T47D (cell line): ENCODE results near the gene PARVA.

Experiments used
- DNase-seq, 2 experiments: peaks; one replicate each; pipeline versions ENCODE4 v3.0.0 to v3.0.0-alpha.2; 2011 to 2012; ENCODE audit warnings: low read depth in 1 of 2, low spot score in 1 of 2
- JUND ChIP-seq: IDR thresholded peaks from 2 replicates; pipeline ENCODE4 v1.6.1; 2012; ENCODE audit warnings: low read depth
- in situ Hi-C: cut with HindIII; loops from 2 replicates; pipeline ENCODE4 v1.10.0; 2016; ENCODE audit warnings: low sequenced_read_pairs, low pct_unique_long_range_greater_than_20kb

PARVA gene

GRCh38 chr11:12399355-12399754 is 22.0 kb downstream of the PARVA start:
- TF ChIP-seq JUND: no peak
- in situ Hi-C loops: no loop called here

DNA sequence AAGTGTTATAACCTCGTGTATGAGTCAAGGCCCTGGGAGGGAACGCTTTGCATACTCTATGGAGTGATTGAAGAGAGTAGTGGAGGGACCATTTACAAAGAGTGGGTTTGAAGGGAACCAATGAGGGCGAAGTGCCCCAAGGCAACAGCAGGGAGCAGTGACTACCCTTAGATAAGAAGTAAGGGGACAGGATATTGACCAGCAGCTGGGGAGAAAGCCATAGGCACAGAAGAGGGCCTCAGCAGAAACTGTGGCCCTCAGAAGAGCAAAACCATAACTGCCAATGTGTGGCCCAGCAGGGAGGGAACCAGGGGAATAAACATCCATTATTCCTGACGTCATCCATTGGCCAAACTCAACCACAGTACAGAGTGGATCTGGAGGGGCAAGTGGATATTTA is 24.7 kb downstream of the PARVA start:
- DNase-seq: no peak
- in situ Hi-C loops: no loop called here
- TF ChIP-seq JUND: no peak

More at GRCh38 chr11:12399355-12399754, 22.0 kb downstream of the PARVA start:
- DNase-seq: no peak

GRCh38 chr11:12402691-12403120 is 25.3 kb downstream of the PARVA start:
- TF ChIP-seq JUND: no peak
- in situ Hi-C loops: no loop called here
- no peak for DNase-seq

DNA sequence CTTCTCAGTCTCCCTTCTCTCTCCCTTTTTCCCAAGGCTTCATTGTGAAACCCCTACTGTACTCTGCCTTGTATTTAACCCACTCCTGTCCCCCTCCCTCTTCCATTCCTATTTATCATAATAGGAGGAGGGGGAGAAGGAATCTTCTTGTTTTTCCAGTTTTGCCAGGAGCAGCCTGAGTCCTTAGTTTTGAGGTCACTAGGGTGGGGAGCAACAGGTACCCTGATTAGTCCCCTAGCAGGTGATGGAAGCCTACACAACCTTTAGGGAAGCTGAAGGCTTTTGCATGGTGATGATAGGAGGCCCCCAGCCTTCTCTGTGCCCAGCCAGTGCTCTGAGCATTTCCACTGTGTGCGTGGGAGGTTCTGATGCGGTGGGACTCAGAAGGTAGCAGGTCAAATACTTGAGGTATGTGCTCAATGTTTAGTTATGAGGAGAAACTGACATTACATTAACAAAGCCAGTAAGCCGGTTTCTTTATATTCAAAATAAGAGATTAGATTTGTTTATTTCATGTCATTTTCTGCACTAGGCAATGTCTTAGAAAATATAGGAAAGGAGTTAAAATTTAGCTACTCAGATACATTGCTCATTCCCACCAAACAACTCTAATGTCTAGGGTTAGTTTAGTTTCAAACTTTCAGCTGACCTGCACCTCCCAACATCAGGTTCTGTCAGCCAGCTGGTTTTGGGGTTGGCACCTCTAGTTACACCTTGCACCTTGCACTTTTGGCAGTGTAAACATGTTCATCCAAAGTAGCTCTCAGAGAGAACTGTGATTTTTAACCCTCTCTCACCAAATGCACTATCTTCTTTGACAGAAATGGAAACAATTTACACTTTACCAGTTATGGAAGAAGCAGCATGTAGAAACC is 26.0 kb downstream of the PARVA start:
- no peak for TF ChIP-seq JUND
- no peak for DNase-seq
- in situ Hi-C loops: no loop called here

DNA sequence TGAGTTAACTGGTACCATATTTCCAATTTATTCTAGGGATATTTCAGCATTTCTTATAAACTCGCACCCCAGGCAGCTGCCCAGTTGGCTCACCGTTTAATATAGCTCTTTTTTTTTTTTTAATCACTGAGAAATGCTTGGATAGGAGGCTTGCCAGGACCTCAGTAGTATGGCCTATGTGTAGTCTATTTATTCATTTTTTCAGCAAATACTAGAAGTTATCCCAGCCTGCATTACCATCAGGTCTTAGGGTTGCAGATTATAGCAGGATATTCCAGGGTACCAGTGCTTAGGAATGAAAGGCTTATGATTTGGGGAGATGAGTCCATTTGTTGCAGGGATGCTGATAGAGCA is 26.6 kb downstream of the PARVA start:
- in situ Hi-C loops: no loop called here
- TF ChIP-seq JUND: no peak
- no peak for DNase-seq

DNA sequence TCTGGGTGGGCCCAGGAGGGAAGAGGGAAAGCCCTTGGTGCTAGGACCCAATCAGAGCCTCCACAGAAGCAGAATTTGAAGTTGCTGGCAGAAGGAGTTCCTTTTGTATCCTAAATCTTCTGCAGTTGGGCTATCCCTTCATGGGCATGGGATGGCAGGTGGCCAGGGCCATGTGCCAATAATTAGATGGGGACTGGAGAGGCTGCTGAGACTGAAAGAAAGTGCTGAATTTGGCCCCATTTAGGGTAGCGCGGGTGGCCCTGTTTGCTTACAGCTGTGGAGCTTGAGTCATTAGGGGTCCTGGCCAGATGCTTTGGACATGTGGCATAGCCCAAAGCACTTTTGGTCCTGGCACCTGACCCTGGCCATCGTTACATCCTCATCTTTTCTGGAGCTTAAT is 27.1 kb downstream of the PARVA start:
- in situ Hi-C loops: no loop called here
- TF ChIP-seq JUND: no peak

GRCh38 chr11:12408156-12408770 is 30.9 kb downstream of the PARVA start:
- no peak for DNase-seq
- no peak for TF ChIP-seq JUND
- in situ Hi-C loops: no loop called here

More for the DNA sequence above, 27.1 kb downstream of the PARVA start:
- DNase-seq: no peak

GRCh38 chr11:12409621-12410005 is 32.2 kb downstream of the PARVA start:
- in situ Hi-C loops: no loop called here
- DNase-seq: no peak
- TF ChIP-seq JUND: no peak

- TF ChIP-seq JUND: no peak
- in situ Hi-C loops: no loop called here
Measured at GRCh38 chr11:12410006-12410728, 32.8 kb downstream of the PARVA start.

DNA sequence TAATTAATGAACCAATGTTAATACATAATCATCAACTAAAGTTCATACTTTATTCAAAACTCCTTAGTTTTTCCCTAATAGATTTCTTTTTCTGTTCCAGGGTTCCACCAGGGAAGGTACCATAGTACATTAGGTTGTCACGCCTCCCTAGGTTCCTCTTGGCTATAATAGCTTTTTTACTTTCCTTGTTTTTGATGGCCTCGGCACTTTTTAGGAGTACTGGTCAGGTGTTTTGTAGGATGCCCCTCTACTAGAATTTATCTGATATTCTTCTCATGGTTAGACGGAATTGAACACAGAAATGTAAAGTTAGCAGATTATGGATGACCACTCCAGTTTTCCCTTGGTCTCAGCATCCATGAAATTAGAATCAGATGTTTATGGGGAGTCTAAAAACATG is 34.0 kb downstream of the PARVA start:
- no peak for DNase-seq
- no peak for TF ChIP-seq JUND
- in situ Hi-C loops: no loop called here

More at GRCh38 chr11:12410006-12410728, 32.8 kb downstream of the PARVA start:
- peak in 1 of 2 experiments; percentile 48 for DNase-seq

DNA sequence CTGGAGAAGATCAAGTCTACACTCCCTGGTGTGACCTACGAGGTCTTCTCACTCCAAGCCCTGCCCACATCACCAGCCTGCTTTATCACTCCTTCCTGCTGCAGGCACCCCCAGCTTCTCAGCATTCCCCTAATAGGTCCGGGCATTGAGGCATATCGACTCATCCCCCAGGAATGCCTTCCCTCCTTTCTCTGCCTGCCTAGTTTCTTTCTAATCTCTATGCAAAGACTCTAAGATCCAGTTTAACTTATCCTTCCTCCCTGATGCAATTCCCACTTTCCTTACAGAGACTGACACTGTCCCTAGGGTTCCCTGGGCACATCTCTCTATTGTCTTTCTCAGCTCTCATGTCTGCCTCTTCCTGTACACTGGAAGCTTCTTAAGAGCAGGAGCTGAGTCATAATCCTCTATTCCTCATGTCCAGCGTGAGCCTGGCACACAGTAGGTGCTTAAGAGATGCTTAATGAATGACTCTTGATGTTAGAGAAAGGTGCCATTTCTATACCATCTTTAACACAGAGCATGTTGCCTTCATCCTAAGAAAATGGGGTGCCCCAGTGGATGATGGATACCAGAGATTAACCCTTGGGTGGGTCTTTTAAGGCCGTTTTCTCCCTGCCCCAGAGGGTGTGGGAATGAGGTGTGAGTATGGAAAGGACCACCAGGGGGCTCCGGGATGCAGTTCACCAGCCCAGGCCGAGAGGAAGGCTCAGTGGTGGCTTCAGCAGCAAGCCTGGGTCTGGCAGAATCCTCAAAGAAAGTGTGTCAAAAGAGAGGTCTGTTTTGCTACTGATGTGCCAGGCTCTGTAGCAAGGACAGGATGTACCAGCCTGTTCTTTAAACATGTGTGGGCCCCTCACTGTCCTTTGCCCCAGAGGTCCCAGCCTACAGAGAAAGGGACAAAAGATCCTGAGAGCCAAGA is 34.7 kb downstream of the PARVA start:
- in situ Hi-C loops: no loop called here
- peak; percentile 7 to 52 for DNase-seq
- no peak for TF ChIP-seq JUND
